MG63 (cell line): ENCODE data around the gene DKKL1. TPM values are rescaled to one million over a fixed set of nuclear protein-coding genes. Genes with fewer than 3 reads are reported as not detected.
A peak's percentile ranks its signal among the peaks of the same experiment; 100 is the strongest.

Experiments used
- DNase-seq: peaks from one replicate; pipeline ENCODE4 v3.0.0-alpha.2; 2020
- H3K27me3 ChIP-seq: fragments of 250-450 bp; sonication (Bioruptor Pico); 2 replicates; pipeline ENCODE4 v1.5.1; 2020; ENCODE audit warnings: mild to moderate bottlenecking, moderate library complexity
- H3K36me3 ChIP-seq: fragments of 250-450 bp; sonication (Bioruptor Pico); 2 replicates; pipeline ENCODE4 v1.5.1; 2020; ENCODE audit warnings: mild to moderate bottlenecking, moderate library complexity
- H3K4me3 ChIP-seq: fragments of 250-450 bp; sonication (Bioruptor Pico); 2 replicates; pipeline ENCODE4 v1.5.1; 2020; ENCODE audit warnings: mild to moderate bottlenecking, moderate library complexity
- H3K9me3 ChIP-seq: fragments of 250-450 bp; sonication (Bioruptor Pico); 2 replicates; pipeline ENCODE4 v1.5.1; 2020; ENCODE audit warnings: mild to moderate bottlenecking, moderate library complexity
- total RNA-seq: library from RNA; depleted of rRNA; stranded (reverse); fragments of >200 nt; shearing (Covaris generic); gene quantifications from 2 replicates; pipeline ENCODE4 v1.2.3, GENCODE V29; 2014; ENCODE audit warnings: low replicate concordance

DKKL1 gene
- total RNA-seq, 1 experiment from 2014 or later, result not detected

- H3K36me3 ChIP-seq, result no peaks in the 10 kb centered on the region
- no peak for DNase-seq
Measured at GRCh38 chr19:49374665-49375434, 11.2 kb downstream of the DKKL1 start.

GRCh38 chr19:49378512-49378911 lies 14.8 kb downstream of the DKKL1 start:
- H3K27me3 ChIP-seq, result no peaks in the 10 kb centered on the region
- H3K36me3 ChIP-seq, result no peaks in the 10 kb centered on the region
- H3K4me3 ChIP-seq, result no peak overlapping the region
- DNase-seq, result no peak
- peaks cover 13% of the 10 kb centered on the region for H3K9me3 ChIP-seq

More at GRCh38 chr19:49374665-49375434, 11.2 kb downstream of the DKKL1 start:
- Histone ChIP-seq H3K4me3 (no peak overlapping the region), H3K27me3 (no peaks in the 10 kb centered on the region), H3K9me3 (0 out of 2 replicates have a peak, but pooled peaks cover 3% of the 10 kb centered on the region)

- H3K4me3 ChIP-seq, result no peak overlapping the region
- peaks cover 17% of the 10 kb centered on the region for H3K9me3 ChIP-seq
- H3K27me3 ChIP-seq, result peaks cover 5% of the 10 kb centered on the region; the same call in 1 of the 2 replicates
- no peaks in the 10 kb centered on the region for H3K36me3 ChIP-seq
- DNase-seq, result no peak
Measured at GRCh38 chr19:49380391-49380790, 16.7 kb downstream of the DKKL1 start.

- no peak for DNase-seq
- Histone ChIP-seq H3K27me3 (peaks cover 7% of the 10 kb centered on the region; the same call in 1 of the 2 replicates), H3K36me3 (no peaks in the 10 kb centered on the region), H3K9me3 (peaks cover 17% of the 10 kb centered on the region), H3K4me3 (no peak overlapping the region)
Measured at GRCh38 chr19:49382639-49383038, 19.0 kb downstream of the DKKL1 start.

- Histone ChIP-seq H3K27me3 (peaks cover 7% of the 10 kb centered on the region; the same call in 1 of the 2 replicates), H3K4me3 (no peak overlapping the region), H3K36me3 (no peaks in the 10 kb centered on the region), H3K9me3 (peaks cover 17% of the 10 kb centered on the region)
- DNase-seq, result no peak
Measured at GRCh38 chr19:49383599-49383998, 19.9 kb downstream of the DKKL1 start.

- Histone ChIP-seq H3K36me3 (no peaks in the 10 kb centered on the region), H3K27me3 (peaks cover 14% of the 10 kb centered on the region), H3K9me3 (peaks cover 5% of the 10 kb centered on the region), H3K4me3 (no peak within 1 kb of the TSS)
- peak; percentile 34 for DNase-seq
Measured at GRCh38 chr19:49387936-49388372, 24.3 kb downstream of the DKKL1 start, which contains the start of gene KASH5. Gene KASH5, plus strand, starts transcription at chr19:49388249. Its CDS starts 2,635 bp downstream, at chr19:49390884.

- Histone ChIP-seq H3K9me3 (no peaks in the 10 kb centered on the region; the same call in 1 of the 2 replicates), H3K36me3 (no peaks in the 10 kb centered on the region), H3K27me3 (peaks cover 12% of the 10 kb centered on the region), H3K4me3 (no peak overlapping the region)
- DNase-seq, result no peak
Measured at GRCh38 chr19:49389406-49389805, 25.7 kb downstream of the DKKL1 start.

- H3K36me3 ChIP-seq, result no peaks in the 10 kb centered on the region
- H3K4me3 ChIP-seq, result no peak overlapping the region
- no peak for DNase-seq
- H3K27me3 ChIP-seq, result peaks cover 10% of the 10 kb centered on the region
- no peaks in the 10 kb centered on the region; the same call in 1 of the 2 replicates for H3K9me3 ChIP-seq
Measured at GRCh38 chr19:49390131-49390928, 26.7 kb downstream of the DKKL1 start.

GRCh38 chr19:49390929-49391359 lies 27.3 kb downstream of the DKKL1 start:
- peaks cover 7% of the 10 kb centered on the region for H3K27me3 ChIP-seq
- DNase-seq, result no peak
- H3K36me3 ChIP-seq, result no peaks in the 10 kb centered on the region
- no peaks in the 10 kb centered on the region for H3K9me3 ChIP-seq
- no peak overlapping the region for H3K4me3 ChIP-seq

- DNase-seq, result peak; percentile 67
- Histone ChIP-seq H3K9me3 (no peaks in the 10 kb centered on the region), H3K4me3 (no peak overlapping the region), H3K27me3 (peaks cover 7% of the 10 kb centered on the region), H3K36me3 (no peaks in the 10 kb centered on the region)
Measured at GRCh38 chr19:49391581-49392399, 28.1 kb downstream of the DKKL1 start.

- Histone ChIP-seq H3K4me3 (no peak overlapping the region), H3K27me3 (peaks cover 7% of the 10 kb centered on the region), H3K9me3 (no peaks in the 10 kb centered on the region), H3K36me3 (no peaks in the 10 kb centered on the region)
- no peak for DNase-seq
Measured at GRCh38 chr19:49393881-49394280, 30.2 kb downstream of the DKKL1 start.

- DNase-seq, result no peak
- Histone ChIP-seq H3K4me3 (no peak overlapping the region), H3K36me3 (no peaks in the 10 kb centered on the region), H3K27me3 (peaks cover 5% of the 10 kb centered on the region), H3K9me3 (no peaks in the 10 kb centered on the region)
Measured at GRCh38 chr19:49395581-49396407, 32.1 kb downstream of the DKKL1 start.

- no peak for DNase-seq
- Histone ChIP-seq H3K36me3 (no peaks in the 10 kb centered on the region), H3K9me3 (no peaks in the 10 kb centered on the region)
Measured at GRCh38 chr19:49396738-49397505, 33.2 kb downstream of the DKKL1 start.

GRCh38 chr19:49398001-49398615 lies 34.4 kb downstream of the DKKL1 start:
- H3K36me3 ChIP-seq, result no peaks in the 10 kb centered on the region
- no peak overlapping the region for H3K4me3 ChIP-seq
- DNase-seq, result no peak
- no peaks in the 10 kb centered on the region for H3K27me3 ChIP-seq
- H3K9me3 ChIP-seq, result no peaks in the 10 kb centered on the region

More at GRCh38 chr19:49396738-49397505, 33.2 kb downstream of the DKKL1 start:
- peaks cover 5% of the 10 kb centered on the region for H3K27me3 ChIP-seq
- no peak overlapping the region for H3K4me3 ChIP-seq

- Histone ChIP-seq H3K27me3 (no peaks in the 10 kb centered on the region), H3K9me3 (no peaks in the 10 kb centered on the region), H3K36me3 (no peaks in the 10 kb centered on the region), H3K4me3 (no peak overlapping the region)
- no peak for DNase-seq
Measured at GRCh38 chr19:49398931-49399330, 35.3 kb downstream of the DKKL1 start.
